Neuron (in vitro differentiated cells): ENCODE results near the gene PFKL.
A peak's percentile ranks its signal among the peaks of the same experiment; 100 is the strongest.

ENCODE experiments used
- H2AFZ ChIP-seq: one replicate; pipeline ENCODE4 v1.6.1; 2013; ENCODE audit warnings: low read depth, mild to moderate bottlenecking, inconsistent platforms, low read length, moderate library complexity
- H3K27me3 ChIP-seq: one replicate; pipeline ENCODE4 v1.6.1; 2013; ENCODE audit warnings: low read length; ENCODE audit not compliant: insufficient read depth
- H3K36me3 ChIP-seq: one replicate; pipeline ENCODE4 v1.6.1; 2013; ENCODE audit warnings: low read length; ENCODE audit not compliant: insufficient read depth
- H3K4me1 ChIP-seq: one replicate; pipeline ENCODE4 v1.6.1; 2013; ENCODE audit warnings: low read length; ENCODE audit not compliant: insufficient read depth
- H3K4me3 ChIP-seq: 2 replicates; pipeline ENCODE4 v1.5.1; 2013; ENCODE audit warnings: mild to moderate bottlenecking, low read length, moderate library complexity
- H3K9me3 ChIP-seq: one replicate; pipeline ENCODE4 v1.6.1; 2013; ENCODE audit warnings: low read length

The PFKL gene

DNA sequence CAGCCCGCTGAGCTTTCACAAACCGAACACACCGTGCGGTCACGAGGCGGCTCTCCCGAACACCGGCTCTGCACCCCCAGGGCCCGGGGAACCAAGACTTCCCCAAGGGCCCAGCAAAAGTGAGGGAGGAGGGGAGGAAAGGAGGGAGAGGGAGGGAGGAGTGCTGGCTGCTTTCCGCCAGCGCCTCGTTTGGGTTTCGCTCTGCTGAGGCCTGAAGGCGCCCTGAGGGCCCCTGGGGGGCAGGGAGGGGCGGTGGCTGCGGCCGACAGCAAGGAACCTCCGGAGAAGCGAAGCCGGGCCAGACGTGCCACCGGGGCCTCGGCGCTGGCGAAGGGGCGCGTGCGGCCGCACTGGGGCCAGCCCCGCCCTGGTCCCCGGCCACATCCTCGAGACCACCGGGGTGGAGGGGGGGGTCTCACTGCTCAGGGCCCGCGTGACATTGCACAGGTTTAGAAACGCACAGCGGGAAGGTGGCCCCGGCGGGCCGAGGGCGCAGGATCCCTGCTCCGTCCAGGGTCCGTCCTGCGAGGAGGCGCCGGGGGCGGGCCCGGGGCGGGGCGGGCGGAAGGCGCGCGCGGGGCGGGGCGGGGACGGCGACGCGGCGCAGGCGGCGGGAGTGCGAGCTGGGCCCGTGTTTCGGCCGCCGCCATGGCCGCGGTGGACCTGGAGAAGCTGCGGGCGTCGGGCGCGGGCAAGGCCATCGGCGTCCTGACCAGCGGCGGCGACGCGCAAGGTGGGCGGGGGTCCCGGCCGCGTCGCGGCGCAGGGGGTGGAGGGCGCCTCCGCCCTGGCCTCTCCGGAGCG lies at the start of gene PFKL:
PFKL (plus strand) TSS at position 596 of the 804 bp plus-strand sequence; CDS start at position 649, 53 bp downstream.
- peak within 1 kb of the TSS; percentile 81 for H2AFZ ChIP-seq
- peaks cover 42% of the 10 kb centered on the region for H3K4me1 ChIP-seq
- H3K27me3 ChIP-seq: peaks cover 5% of the 10 kb centered on the region
- no peaks in the 10 kb centered on the region for H3K36me3 ChIP-seq
- no peaks in the 10 kb centered on the region for H3K9me3 ChIP-seq
- peak within 1 kb of the TSS; percentile 63 for H3K4me3 ChIP-seq

DNA sequence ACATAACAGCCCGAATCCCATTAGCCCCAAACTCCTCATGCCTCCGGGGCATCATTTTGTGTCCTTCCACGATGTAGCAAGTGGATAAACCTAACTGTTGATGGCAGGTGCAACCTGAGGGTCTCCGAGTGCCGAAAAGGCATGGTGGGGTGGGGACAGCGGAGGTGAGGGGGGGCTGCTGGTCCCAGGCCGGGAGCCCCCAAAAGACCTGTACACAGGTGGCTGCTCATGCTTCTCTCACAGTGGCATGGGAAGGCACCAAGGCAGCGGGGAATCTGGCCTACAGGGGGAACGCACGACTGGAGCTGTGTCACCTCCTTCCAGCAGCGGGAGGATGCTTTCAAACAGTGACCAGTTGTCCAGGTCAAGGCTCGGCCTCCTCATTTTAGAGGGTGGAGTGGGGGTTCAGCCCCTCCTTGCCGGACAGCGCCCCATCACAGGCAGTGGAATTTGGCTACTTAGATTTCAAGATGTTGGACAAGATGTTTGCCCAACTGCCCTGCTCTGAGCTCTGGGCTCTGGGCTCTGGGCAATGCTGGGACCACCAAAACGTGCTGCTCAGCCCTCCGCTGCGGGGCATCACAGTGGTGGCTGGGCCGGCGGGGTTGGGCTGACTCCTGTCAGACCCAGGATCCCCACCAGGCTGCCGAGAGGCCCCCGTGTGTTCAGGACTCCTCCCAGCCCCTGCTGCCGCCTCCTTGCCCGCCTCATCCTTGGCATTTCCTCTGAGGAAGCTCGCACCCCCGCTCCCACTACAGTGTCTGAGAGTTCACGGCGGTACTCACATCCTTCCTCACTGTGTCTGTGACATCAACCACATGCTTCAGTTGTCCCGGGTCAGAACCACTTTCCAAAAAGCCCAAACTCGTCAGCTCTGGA lies 45.8 kb upstream of the PFKL start:
- no peaks in the 10 kb centered on the region for H3K36me3 ChIP-seq
- H2AFZ ChIP-seq: no peak overlapping the region
- no peaks in the 10 kb centered on the region for H3K4me1 ChIP-seq
- H3K27me3 ChIP-seq: peaks cover 8% of the 10 kb centered on the region
- H3K4me3 ChIP-seq: no peak overlapping the region
- no peaks in the 10 kb centered on the region for H3K9me3 ChIP-seq

DNA sequence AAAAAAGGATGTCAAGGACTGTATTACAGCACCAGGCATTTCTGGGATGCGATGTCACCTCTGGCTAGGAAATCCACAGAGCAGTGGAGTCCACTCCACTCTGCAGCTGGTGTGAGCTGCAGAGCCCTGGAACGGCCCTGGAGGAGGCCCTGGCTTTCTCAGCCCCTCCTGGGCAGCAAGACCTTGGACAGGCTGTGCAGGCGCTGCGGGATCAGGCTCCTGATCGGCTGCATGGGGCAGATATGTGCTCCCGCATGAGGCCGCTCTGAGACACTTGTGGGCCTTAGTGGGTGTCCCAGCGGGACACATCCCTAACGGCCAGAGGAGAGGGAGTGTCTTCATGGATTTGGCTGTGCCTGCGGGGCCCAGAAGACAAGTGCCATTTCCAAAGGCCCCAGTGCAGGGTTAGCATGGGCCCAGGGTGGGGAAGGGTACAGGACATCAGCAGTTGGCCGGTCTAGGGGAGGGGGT lies 44.3 kb upstream of the PFKL start:
- no peak overlapping the region for H2AFZ ChIP-seq
- peaks cover 15% of the 10 kb centered on the region for H3K27me3 ChIP-seq
- no peak overlapping the region for H3K4me3 ChIP-seq
- H3K4me1 ChIP-seq: no peaks in the 10 kb centered on the region
- H3K9me3 ChIP-seq: no peaks in the 10 kb centered on the region
- no peaks in the 10 kb centered on the region for H3K36me3 ChIP-seq

DNA sequence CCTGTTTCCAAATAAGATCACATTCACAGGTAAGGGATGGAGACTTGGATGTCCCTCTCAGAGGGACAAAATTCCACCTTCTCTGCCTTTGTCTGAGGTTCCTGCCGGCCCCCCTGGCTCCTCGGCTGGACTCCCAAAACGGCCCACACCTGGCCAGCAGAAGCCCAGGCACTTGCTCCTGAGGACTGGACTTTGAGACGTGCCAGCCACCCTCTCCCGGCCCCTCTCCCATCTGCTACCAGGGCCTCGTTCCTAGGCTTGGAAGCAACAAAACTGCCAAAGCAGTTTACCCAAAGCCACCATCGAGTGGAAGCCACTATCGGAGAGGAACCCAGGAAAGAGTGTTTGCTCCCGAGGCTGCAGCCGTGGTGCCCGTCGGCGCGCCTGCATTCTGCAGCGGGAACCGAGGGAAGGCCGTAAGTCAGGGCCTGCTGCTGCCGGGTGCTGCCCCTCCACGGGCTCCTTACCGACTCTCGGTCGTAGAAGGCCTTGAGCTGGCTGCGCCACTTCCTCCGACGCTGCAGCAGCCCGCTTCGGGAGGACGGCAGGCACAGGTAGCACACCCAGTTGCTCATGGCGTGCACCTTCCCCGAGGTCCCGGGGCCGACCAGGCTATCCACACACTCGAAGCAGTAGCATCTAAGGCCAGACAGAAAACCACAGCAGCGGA lies 41.7 kb upstream of the PFKL start:
- Histone ChIP-seq H3K36me3 (no peaks in the 10 kb centered on the region), H3K27me3 (peaks cover 20% of the 10 kb centered on the region), H3K4me1 (peaks cover 2% of the 10 kb centered on the region), H2AFZ (no peak overlapping the region), H3K4me3 (no peak overlapping the region), H3K9me3 (no peaks in the 10 kb centered on the region)

DNA sequence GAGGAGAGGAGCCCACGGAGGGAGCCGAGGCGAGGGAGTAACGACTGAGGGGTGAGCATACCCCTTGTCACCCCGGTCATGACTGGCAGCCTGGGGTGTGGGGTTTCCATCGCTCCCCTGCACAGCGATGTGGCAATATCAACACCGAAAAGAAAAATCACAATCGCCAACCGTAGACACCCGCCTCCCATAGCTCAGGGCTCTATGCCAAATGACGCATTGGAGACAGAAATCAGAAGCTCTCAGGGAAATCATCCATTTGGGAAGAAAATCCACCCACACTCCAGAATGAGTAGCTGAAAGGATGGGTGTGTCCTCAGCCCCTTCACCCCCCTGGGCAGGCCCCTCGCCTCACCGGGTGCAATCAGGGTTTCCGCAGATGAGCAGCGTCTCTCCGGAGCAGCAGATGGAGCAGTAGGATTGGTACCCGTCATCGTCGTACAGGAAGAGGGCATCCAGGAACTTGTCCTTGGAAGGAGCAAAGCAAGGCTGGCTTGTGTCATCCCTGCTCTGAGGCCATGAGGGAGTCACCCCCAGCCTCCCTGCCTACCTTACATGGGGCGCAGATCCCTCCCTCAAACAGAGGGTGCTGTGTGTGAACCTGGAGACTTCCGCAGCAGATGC lies 40.7 kb upstream of the PFKL start:
- H3K4me3 ChIP-seq: no peak overlapping the region
- H3K27me3 ChIP-seq: peaks cover 20% of the 10 kb centered on the region
- H3K9me3 ChIP-seq: no peaks in the 10 kb centered on the region
- no peak overlapping the region for H2AFZ ChIP-seq
- peaks cover 9% of the 10 kb centered on the region for H3K4me1 ChIP-seq
- H3K36me3 ChIP-seq: no peaks in the 10 kb centered on the region

DNA sequence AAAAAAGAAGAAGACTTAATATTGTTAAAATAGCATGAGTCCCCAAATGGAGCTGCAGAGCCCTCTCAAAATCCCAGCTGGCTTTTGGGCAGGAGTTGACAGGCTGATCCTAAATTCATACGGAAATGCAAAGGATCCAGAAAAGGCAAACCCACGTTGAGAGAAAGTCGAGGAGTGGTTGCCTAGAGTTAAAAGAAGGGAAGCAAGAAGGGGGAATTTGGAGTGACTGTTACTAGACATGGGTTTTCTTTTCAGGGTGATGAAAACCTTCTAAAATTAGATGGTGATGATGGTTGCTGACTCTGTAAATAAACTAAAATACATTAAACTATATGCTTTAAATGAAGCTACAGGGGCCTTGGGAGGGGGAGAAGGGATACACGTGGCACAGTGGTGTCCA lies 39.8 kb upstream of the PFKL start:
- Histone ChIP-seq H2AFZ (no peak overlapping the region), H3K4me3 (no peak overlapping the region), H3K27me3 (peaks cover 20% of the 10 kb centered on the region), H3K4me1 (peaks cover 9% of the 10 kb centered on the region), H3K9me3 (no peaks in the 10 kb centered on the region), H3K36me3 (no peaks in the 10 kb centered on the region)

DNA sequence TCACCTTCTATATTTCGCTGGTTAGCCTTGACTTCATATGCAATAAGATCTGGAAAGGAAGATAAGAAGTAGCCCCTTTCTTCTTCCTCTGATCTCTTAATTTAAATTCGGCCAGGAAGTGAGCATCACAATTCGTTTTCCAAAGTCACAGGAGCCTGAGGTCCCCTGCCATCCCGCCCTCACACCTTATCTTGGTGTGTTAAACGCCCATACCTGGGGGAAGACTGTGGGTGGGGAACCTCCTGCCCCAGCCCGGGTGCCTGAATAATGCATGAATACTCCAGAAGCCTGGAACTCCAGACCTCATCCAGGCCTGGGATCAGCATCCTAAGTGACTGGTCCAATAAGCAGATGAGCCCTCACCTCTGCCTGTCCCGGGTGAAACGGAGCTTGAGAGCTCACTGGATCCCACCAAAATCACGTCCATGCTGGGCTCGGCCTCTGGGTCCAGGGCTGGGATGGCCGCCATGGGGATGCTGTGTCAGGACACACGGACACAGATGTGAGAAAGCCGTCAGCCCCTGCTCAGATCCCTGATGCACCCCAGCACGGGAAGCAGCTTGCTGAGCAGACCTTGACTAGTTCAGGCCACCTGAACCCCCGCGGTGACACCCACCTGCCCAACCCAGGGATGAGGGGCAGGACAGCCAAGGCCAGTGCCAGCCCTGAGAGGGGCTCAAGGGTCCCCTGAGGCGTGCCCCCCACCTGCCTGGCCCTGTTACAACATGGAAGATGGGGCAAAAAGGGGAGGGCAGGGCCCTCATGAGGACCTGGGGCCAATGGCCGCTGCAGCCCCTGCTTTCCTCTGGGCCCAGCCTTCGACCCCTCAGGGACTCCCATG lies 38.8 kb upstream of the PFKL start:
- Histone ChIP-seq H3K9me3 (no peaks in the 10 kb centered on the region), H2AFZ (no peak overlapping the region), H3K4me1 (peaks cover 9% of the 10 kb centered on the region), H3K27me3 (peaks cover 20% of the 10 kb centered on the region), H3K36me3 (no peaks in the 10 kb centered on the region), H3K4me3 (no peak overlapping the region)

DNA sequence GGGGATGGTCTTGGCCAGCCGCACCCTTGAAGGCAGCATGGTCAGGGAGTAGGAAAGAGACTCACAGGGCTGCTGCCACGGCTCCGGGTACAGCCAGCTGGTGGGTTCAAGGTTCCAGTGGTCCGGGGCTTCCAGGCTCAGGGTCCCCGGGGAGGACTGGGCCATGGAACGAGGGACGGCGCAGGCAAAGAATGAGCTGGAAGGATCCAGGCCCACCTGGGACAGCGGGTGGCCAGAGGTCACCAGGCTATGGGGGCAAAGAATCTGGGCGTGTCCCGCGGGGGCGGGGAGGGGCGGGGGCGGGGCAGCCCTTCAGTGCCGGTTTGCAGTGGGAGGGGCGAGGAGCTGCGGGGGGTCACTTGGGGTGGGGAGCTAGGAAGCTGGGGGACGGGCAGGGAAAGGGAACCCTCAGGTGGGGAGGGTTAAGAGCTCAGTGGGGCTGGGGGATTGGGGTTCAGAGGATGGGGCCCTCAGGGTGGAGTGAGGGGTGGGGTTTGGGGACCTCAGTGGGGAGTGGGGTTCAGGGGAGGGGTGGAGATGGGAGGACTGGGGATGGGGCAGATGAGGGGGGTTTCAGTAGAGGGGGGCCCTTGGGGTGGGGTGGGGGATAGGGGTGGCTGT lies 38.1 kb upstream of the PFKL start, which contains the start of gene DNMT3L:
DNMT3L (minus strand) TSS at position 223 of the 621 bp plus-strand sequence. CDS start 638 bp downstream, outside the sequence.
- no peak within 1 kb of the TSS for H3K4me3 ChIP-seq
- H3K4me1 ChIP-seq: peaks cover 9% of the 10 kb centered on the region
- H3K36me3 ChIP-seq: no peaks in the 10 kb centered on the region
- peaks cover 20% of the 10 kb centered on the region for H3K27me3 ChIP-seq
- H3K9me3 ChIP-seq: no peaks in the 10 kb centered on the region
- H2AFZ ChIP-seq: no peak within 1 kb of the TSS

DNA sequence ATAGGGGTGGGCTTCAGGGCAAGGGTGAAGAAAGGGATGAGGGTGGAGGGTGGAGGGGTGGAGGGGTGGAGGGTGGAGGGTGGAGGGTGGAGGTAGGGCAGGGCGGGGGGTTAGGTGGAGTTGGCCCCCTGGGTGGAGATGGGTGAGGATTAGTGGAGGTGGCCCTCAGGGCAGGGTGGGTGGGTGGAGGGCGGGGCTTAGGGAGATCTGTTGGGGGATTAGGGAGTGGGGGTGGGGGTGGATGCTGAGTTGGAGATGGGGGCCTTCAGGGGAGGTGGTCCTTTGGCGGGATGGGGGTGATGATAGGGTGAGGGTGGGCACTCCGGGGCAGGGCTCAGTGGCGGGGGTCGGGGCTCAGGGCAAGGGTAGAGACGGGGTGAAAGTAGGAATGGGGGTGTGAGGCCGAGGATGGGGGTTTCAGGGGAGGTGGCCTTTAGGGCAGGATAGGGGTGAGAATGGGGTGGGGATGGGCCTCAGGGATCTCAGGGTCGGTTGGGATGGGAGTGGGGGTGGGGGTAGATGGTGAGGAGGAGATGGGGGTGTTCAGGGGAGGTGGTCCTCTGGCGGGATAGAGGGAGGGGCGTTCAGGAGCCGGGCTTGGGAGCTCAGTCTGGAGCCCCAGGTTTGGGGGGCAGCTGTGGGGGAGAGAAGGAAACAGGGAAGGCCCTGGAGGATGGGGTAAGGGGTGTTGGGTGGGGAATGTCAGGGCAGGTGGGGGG lies 37.4 kb upstream of the PFKL start:
- no peaks in the 10 kb centered on the region for H3K9me3 ChIP-seq
- H3K27me3 ChIP-seq: peaks cover 20% of the 10 kb centered on the region
- H3K4me3 ChIP-seq: no peak overlapping the region
- peaks cover 9% of the 10 kb centered on the region for H3K4me1 ChIP-seq
- H3K36me3 ChIP-seq: no peaks in the 10 kb centered on the region
- H2AFZ ChIP-seq: no peak overlapping the region

DNA sequence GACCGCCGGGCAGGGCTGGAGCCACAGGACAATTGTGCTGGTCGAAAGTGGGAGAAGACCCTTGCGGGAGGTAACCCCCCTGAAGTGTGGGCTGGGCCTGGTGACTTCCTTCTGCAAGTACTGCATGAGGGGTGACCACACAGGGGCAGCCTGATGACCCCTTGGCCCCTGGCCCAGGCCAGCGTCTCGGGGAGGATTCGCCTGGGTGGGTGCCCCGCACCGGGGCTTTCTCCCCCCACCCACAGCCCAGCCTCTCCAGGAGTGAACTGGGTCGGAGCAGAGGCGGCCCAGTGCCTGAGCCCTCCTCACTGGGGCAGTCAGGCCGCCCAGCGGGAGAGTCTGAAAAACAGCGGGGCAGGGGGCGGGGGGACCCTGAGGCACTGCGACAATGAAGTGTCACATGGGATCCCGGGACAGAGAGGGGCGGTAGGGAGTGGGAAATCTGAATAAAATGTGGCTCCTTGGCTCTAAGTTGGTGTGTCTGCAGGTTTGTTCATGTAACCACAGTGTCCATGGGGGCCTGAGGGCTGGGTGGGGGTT lies 36.6 kb upstream of the PFKL start:
- Histone ChIP-seq H3K36me3 (no peaks in the 10 kb centered on the region), H3K4me1 (peaks cover 9% of the 10 kb centered on the region), H3K27me3 (peaks cover 18% of the 10 kb centered on the region), H2AFZ (peak overlapping the region; percentile 46), H3K9me3 (no peaks in the 10 kb centered on the region), H3K4me3 (no peak overlapping the region)

DNA sequence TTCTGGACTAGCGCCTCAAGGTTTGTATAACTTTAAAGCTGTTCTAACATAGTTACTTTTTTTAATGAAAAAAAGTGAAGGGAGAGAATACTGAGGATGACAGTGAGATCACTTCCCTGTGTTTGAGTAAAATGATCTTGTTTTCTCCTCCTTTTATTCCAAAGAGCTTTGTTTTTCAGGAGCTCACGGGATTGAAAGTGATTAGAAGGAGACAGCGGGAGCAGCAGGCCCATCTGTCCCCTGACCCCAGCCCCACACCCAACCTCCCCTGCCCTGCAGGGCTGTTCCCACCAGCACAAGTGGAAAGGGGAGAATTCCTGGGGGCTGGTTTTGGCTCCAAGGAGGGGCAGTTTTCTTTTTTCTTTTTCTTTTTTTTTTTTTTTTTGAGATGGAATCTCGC lies 36.1 kb upstream of the PFKL start:
- H3K36me3 ChIP-seq: no peaks in the 10 kb centered on the region
- H3K4me3 ChIP-seq: no peak overlapping the region
- H3K9me3 ChIP-seq: no peaks in the 10 kb centered on the region
- H3K27me3 ChIP-seq: peaks cover 15% of the 10 kb centered on the region
- H2AFZ ChIP-seq: peak overlapping the region; percentile 46
- peaks cover 9% of the 10 kb centered on the region for H3K4me1 ChIP-seq
